ENCODE results near the gene HES6.

The HES6 gene

DNA sequence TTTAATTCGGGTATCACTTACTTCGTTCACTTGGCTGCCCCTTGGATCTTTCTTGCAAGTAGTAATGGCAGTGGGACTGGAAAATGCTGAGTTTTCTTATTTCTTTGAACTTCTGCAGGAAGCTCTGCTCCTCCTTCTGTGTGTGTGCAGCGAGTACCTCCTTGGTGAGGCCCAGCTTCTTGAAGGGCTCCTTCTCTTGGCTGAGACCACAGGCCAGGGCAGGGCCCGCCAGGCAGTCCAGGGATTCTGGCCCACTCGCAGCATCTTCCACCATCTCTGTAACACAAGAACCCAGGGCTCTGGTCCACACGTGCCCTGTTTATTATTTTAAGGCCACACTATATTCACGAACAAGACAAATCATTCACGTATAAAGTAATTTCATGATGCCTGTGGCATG is 15.8 kb upstream of the HES6 start:
- Histone ChIP-seq H3K36me3 (ENCODE audit: low read depth) (peaks cover 59% of the 10 kb centered on the region), H3K9me3 (ENCODE audit: severe bottlenecking) (no peaks in the 10 kb centered on the region), H3K4me3 (ENCODE audit: severe bottlenecking) (no peak overlapping the region), H3K27ac (ENCODE audit: poor library complexity, severe bottlenecking) (no peak overlapping the region), H3K27me3 (ENCODE audit: insufficient read depth, poor library complexity, severe bottlenecking) (no peaks in the 10 kb centered on the region), H3K4me1 (ENCODE audit: insufficient read depth, poor library complexity, severe bottlenecking) (no peaks in the 10 kb centered on the region)
- DNase-seq (ENCODE audit: low spot score) (no peak), ATAC-seq (ENCODE audit: low read depth) (no peak)
- no peak for TF ChIP-seq CTCF (IDR thresholded peaks at IDR 0.05; ENCODE audit: poor library complexity, severe bottlenecking)

DNA sequence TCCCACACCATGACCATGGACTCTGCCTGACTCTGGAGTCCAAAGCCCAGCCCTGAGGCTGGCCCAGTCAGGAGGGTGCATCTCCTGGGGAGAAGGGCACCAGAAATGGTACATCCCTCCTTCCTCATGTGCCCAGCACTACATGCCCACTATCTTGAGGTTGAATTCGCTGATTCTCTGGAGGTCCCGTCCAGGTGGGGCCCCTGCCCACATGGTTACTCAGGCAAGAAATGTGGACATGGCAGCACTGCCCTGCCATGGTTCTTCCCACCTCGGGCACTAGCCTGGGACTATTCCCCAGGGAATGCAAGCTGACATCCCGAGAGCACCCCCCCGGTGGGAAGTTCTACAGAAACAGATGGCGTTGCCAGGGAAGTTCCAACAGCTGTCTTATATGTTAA is 15.3 kb upstream of the HES6 start:
- Histone ChIP-seq H3K9me3 (ENCODE audit: severe bottlenecking) (no peaks in the 10 kb centered on the region), H3K27ac (ENCODE audit: poor library complexity, severe bottlenecking) (no peak overlapping the region), H3K4me1 (ENCODE audit: insufficient read depth, poor library complexity, severe bottlenecking) (no peaks in the 10 kb centered on the region), H3K36me3 (ENCODE audit: low read depth) (peaks cover 54% of the 10 kb centered on the region), H3K27me3 (ENCODE audit: insufficient read depth, poor library complexity, severe bottlenecking) (no peaks in the 10 kb centered on the region), H3K4me3 (ENCODE audit: severe bottlenecking) (no peak overlapping the region)
- ATAC-seq (ENCODE audit: low read depth) (no peak), DNase-seq (ENCODE audit: low spot score) (no peak)
- TF ChIP-seq CTCF (IDR thresholded peaks at IDR 0.05; ENCODE audit: poor library complexity, severe bottlenecking): no peak

DNA sequence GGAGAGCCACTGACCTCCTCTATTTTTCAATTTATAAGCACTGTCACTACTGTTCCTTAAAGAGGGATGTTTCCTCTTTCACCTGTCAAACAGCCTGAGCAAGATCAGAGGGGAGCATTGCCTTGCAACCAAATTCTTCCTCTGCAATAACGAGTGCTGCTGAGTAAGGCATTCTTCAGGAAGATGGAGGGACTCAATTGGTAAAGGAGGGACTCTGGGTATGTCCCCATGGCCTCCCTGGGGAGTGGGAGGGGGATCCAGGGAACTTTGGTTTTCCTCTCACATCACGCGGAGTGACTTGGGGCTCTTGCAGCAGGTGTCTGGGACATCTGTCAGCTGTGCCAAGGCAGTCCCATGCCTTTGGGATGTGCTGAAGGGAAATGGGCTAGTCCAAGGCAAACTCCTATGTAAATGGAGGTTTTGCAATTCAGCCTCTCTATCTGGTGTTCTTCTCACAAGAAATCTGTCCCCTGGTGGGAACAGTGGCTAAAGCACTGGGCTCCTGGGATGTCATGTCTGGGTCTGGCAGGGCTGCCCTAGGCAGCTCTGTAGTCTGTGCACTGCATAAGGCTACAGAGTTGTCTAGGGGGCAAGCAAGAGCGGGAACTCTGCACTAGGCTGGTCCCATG is 14.4 kb upstream of the HES6 start:
- H3K27ac ChIP-seq (ENCODE audit: poor library complexity, severe bottlenecking): no peak overlapping the region
- H3K9me3 ChIP-seq (ENCODE audit: severe bottlenecking): no peaks in the 10 kb centered on the region
- no peak for TF ChIP-seq CTCF (IDR thresholded peaks at IDR 0.05; ENCODE audit: poor library complexity, severe bottlenecking)
- no peaks in the 10 kb centered on the region for H3K27me3 ChIP-seq (ENCODE audit: insufficient read depth, poor library complexity, severe bottlenecking)
- DNase-seq (ENCODE audit: low spot score) (no peak), ATAC-seq (ENCODE audit: low read depth) (no peak)
- H3K4me1 ChIP-seq (ENCODE audit: insufficient read depth, poor library complexity, severe bottlenecking): no peaks in the 10 kb centered on the region
- no peak overlapping the region for H3K4me3 ChIP-seq (ENCODE audit: severe bottlenecking)
- H3K36me3 ChIP-seq (ENCODE audit: low read depth): peaks cover 48% of the 10 kb centered on the region

DNA sequence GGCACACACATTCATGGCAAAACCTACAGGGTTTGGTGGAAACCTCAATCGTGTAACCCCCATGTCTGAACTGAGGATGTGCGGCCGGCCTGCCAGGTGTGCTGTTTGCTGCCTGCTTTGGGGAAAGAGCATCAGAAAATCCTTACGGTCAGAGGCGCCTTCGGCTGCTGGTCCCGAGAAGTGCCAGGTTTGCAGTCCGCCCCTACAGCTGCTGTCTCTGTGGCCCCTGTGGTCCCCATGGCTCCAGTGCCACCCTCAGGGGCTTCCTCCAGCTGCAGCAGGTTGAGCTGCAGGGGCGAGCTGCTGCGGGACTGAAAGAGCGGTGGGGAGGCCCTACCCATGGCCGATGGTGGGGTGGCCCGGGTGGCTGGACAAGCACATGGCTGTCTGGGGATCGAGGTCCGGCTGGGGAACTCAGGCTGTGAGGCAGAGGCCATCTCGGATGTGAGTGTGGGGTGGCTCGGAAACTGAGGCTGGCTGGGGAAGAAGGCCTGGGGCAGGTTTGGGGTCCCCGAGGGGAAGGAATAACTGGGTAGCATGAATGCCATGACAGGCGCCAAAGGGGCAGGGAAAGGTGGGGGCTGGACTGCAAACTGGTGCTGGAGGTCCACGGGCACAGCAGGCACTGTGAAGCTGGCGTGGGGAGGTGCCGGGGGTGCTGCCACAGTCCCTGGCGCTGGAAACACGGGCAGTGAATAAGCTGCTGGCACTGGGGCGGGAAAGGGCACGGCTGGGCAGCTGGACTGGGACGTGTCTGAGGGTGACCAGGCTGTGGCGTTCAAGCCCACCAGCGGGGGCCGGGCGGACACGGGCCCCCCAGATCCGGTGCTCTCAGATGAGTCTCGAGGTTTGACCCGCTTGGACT is 13.2 kb upstream of the HES6 start:
- ATAC-seq (ENCODE audit: low read depth) (no peak), DNase-seq (ENCODE audit: low spot score) (no peak)
- Histone ChIP-seq H3K4me3 (ENCODE audit: severe bottlenecking) (no peak overlapping the region), H3K9me3 (ENCODE audit: severe bottlenecking) (no peaks in the 10 kb centered on the region), H3K4me1 (ENCODE audit: insufficient read depth, poor library complexity, severe bottlenecking) (no peaks in the 10 kb centered on the region), H3K36me3 (ENCODE audit: low read depth) (peaks cover 42% of the 10 kb centered on the region), H3K27me3 (ENCODE audit: insufficient read depth, poor library complexity, severe bottlenecking) (no peaks in the 10 kb centered on the region), H3K27ac (ENCODE audit: poor library complexity, severe bottlenecking) (no peak overlapping the region)
- TF ChIP-seq CTCF (IDR thresholded peaks at IDR 0.05; ENCODE audit: poor library complexity, severe bottlenecking): no peak

GRCh38 chr2:238251986-238252385 is 12.1 kb upstream of the HES6 start:
- Histone ChIP-seq H3K27ac (ENCODE audit: poor library complexity, severe bottlenecking) (no peak overlapping the region), H3K4me3 (ENCODE audit: severe bottlenecking) (no peak overlapping the region), H3K27me3 (ENCODE audit: insufficient read depth, poor library complexity, severe bottlenecking) (no peaks in the 10 kb centered on the region), H3K9me3 (ENCODE audit: severe bottlenecking) (no peaks in the 10 kb centered on the region), H3K4me1 (ENCODE audit: insufficient read depth, poor library complexity, severe bottlenecking) (no peaks in the 10 kb centered on the region), H3K36me3 (ENCODE audit: low read depth) (peaks cover 34% of the 10 kb centered on the region)
- no peak for TF ChIP-seq CTCF (IDR thresholded peaks at IDR 0.05; ENCODE audit: poor library complexity, severe bottlenecking)
- DNase-seq (ENCODE audit: low spot score) (no peak), ATAC-seq (ENCODE audit: low read depth) (no peak)

All from RWPE2 (cell line).